ENCODE data around the gene LHX2.

DNA sequence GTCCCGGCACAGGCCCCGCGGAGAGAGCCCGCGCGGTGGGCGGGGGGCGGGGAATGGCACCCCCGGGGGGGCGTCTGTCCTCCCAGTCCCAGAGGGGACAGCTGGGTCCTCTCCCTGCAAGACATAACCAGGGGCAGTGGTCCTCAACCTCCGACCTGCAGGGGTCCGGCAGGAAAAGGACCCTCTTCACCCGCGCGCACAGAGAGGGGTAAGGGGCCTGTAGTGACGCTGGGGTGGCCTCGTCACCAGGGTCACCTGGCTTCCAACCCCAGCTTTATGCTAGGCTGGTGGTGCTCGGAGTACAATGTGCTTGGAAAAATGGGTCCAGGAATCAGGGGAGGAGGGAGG is 34.2 kb downstream of the LHX2 start:
- TF ChIP-seq, protein P1, sequence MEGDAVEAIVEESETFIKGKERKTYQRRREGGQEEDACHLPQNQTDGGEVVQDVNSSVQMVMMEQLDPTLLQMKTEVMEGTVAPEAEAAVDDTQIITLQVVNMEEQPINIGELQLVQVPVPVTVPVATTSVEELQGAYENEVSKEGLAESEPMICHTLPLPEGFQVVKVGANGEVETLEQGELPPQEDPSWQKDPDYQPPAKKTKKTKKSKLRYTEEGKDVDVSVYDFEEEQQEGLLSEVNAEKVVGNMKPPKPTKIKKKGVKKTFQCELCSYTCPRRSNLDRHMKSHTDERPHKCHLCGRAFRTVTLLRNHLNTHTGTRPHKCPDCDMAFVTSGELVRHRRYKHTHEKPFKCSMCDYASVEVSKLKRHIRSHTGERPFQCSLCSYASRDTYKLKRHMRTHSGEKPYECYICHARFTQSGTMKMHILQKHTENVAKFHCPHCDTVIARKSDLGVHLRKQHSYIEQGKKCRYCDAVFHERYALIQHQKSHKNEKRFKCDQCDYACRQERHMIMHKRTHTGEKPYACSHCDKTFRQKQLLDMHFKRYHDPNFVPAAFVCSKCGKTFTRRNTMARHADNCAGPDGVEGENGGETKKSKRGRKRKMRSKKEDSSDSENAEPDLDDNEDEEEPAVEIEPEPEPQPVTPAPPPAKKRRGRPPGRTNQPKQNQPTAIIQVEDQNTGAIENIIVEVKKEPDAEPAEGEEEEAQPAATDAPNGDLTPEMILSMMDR (IDR thresholded peaks at IDR 0.05), result no peak
- no peak for TF ChIP-seq POLR2A (IDR thresholded peaks at IDR 0.05)
